SK-N-SH (cell line): Measurements from ENCODE around the gene MYH3. TPM values are rescaled to one million over a fixed set of nuclear protein-coding genes. Genes with fewer than 3 reads are reported as not detected.

Experiments used
- CTCF ChIA-PET: fragments of 300-600, 350-600 bp; formaldehyde crosslinking; extraction: SDS; loops from one replicate; lab custom pipeline; 2021; lab: Yijun Ruan, JAX
- POLR2A ChIA-PET: fragments of 350-600 bp; sonication (Branson Sonifier 250); formaldehyde crosslinking; extraction: SDS; loops from one replicate; lab custom pipeline; 2020; ENCODE audit warnings: antibody characterized with exemption, inconsistent platforms; lab: Yijun Ruan, JAX
- DNase-seq: peaks from one replicate; pipeline ENCODE4 v3.0.0; 2012
- H2AFZ ChIP-seq: fragments of 200-600 bp; sonication (generic); 2 replicates; pipeline ENCODE4 v1.8.1; 2016; ENCODE audit warnings: antibody characterized with exemption, mild to moderate bottlenecking, low read depth
- H3F3A ChIP-seq: fragments of 200-600 bp; sonication (generic); replicated peaks from 2 replicates; pipeline ENCODE3; 2016; ENCODE audit warnings: antibody characterized with exemption, mild to moderate bottlenecking; ENCODE audit not compliant: insufficient read depth
- H3K27ac ChIP-seq, 2 experiments: fragments of 200-500 bp in 1 of 2; fragments of 200-600 bp in 1 of 2; sonication (Bioruptor generic) in 1 of 2; sonication (generic), shearing (Covaris generic) in 1 of 2; 2 replicates each; pipeline versions ENCODE4 v1.5.1 to v1.6.1; 2014 to 2016; ENCODE audit warnings: low read depth in 2 of 2, inconsistent platforms in 1 of 2, low read length in 1 of 2, mild to moderate bottlenecking in 1 of 2, mixed read lengths in 1 of 2
- H3K27me3 ChIP-seq: fragments of 200-600 bp; sonication (generic), shearing (Covaris generic); 2 replicates; pipeline ENCODE4 v1.6.1; 2016; ENCODE audit warnings: mixed run types; ENCODE audit not compliant: insufficient read depth
- H3K36me3 ChIP-seq, 2 experiments: fragments of 200-500 bp in 1 of 2; fragments of 200-600 bp in 1 of 2; sonication (Bioruptor generic) in 1 of 2; sonication (generic) in 1 of 2; replicated peaks in 1 of 2; 2 replicates each; pipeline versions ENCODE3 to v1.5.1; 2014 to 2016; ENCODE audit warnings: low read length in 1 of 2, mild to moderate bottlenecking in 1 of 2; ENCODE audit not compliant: insufficient read depth in 2 of 2, control insufficient read depth in 1 of 2
- H3K4me1 ChIP-seq, 2 experiments: fragments of 200-500 bp in 1 of 2; fragments of 200-600 bp in 1 of 2; sonication (Bioruptor generic) in 1 of 2; sonication (generic), shearing (Covaris generic) in 1 of 2; 2 replicates each; pipeline versions ENCODE4 v1.5.1 to v1.6.1; 2014 to 2016; ENCODE audit warnings: low read depth in 1 of 2, low read length in 1 of 2, mixed run types in 1 of 2; ENCODE audit not compliant: insufficient read depth in 2 of 2, control insufficient read depth in 1 of 2
- H3K4me2 ChIP-seq: fragments of 200-600 bp; sonication (generic), shearing (Covaris generic); 2 replicates; pipeline ENCODE4 v1.6.1; 2017; ENCODE audit warnings: mixed run types
- H3K4me3 ChIP-seq, 2 experiments: fragments of 200-500 bp in 1 of 2; fragments of 200-600 bp in 1 of 2; sonication (Bioruptor generic) in 1 of 2; sonication (generic), shearing (Covaris generic) in 1 of 2; 2 replicates each; pipeline versions ENCODE4 v1.5.1 to v1.8.1; 2014 to 2016; ENCODE audit warnings: low read depth in 2 of 2, inconsistent platforms in 1 of 2, low read length in 1 of 2, mild to moderate bottlenecking in 1 of 2, mixed read lengths in 1 of 2, moderate library complexity in 1 of 2
- H3K79me2 ChIP-seq: fragments of 200-600 bp; sonication (generic); 2 replicates; pipeline ENCODE4 v1.8.1; 2017; ENCODE audit warnings: mild to moderate bottlenecking; ENCODE audit not compliant: insufficient read depth
- H3K9ac ChIP-seq: fragments of 200-600 bp; sonication (generic); 2 replicates; pipeline ENCODE4 v1.6.1; 2017; ENCODE audit warnings: mixed run types
- H3K9me2 ChIP-seq: fragments of 200-600 bp; sonication (generic); 2 replicates; pipeline ENCODE4 v1.6.1; 2017; ENCODE audit warnings: mixed run types
- H3K9me3 ChIP-seq: fragments of 200-600 bp; sonication (generic); 2 replicates; pipeline ENCODE4 v1.6.1; 2017; ENCODE audit warnings: mixed run types, mild to moderate bottlenecking, moderate library complexity
- H4K20me1 ChIP-seq: fragments of 200-600 bp; sonication (generic); 2 replicates; pipeline ENCODE4 v1.6.1; 2017; ENCODE audit warnings: mild to moderate bottlenecking, mixed run types; ENCODE audit not compliant: insufficient read depth
- ELF1 ChIP-seq: IDR thresholded peaks from 2 replicates; pipeline ENCODE4 v1.4.0; 2012
- EP300 ChIP-seq, 2 experiments: IDR thresholded peaks; 2 replicates each; pipeline versions ENCODE4 v1.4.0 to v1.6.1; 2012; ENCODE audit warnings: borderline replicate concordance in 1 of 2, low read depth in 1 of 2, low read length in 1 of 2
- EZH2phosphoT487 ChIP-seq: fragments of 200-600 bp; sonication (generic); IDR thresholded peaks from 2 replicates; pipeline ENCODE4 v1.6.1; 2017; ENCODE audit warnings: low read depth, mixed run types, mild to moderate bottlenecking, antibody characterized with exemption, moderate library complexity, borderline replicate concordance
- FOXM1 ChIP-seq: IDR thresholded peaks from 2 replicates; pipeline ENCODE4 v1.4.0; 2012; ENCODE audit warnings: low read depth, mild to moderate bottlenecking
- GATA2 ChIP-seq: sonication (generic); formaldehyde crosslinking; IDR thresholded peaks from 2 replicates; pipeline ENCODE4 v1.5.0; 2020; ENCODE audit warnings: mild to moderate bottlenecking, missing genetic modification reagents
- JUND ChIP-seq: IDR thresholded peaks from 2 replicates; pipeline ENCODE4 v1.4.0; 2012
- MAX ChIP-seq: IDR thresholded peaks from 2 replicates; pipeline ENCODE4 v1.4.0; 2012; ENCODE audit warnings: low read depth
- MXI1 ChIP-seq: IDR thresholded peaks from 2 replicates; pipeline ENCODE4 v1.6.1; 2012; ENCODE audit warnings: mild to moderate bottlenecking, low read depth, low read length, improper control_type of control experiment
- NFIC ChIP-seq: IDR thresholded peaks from 2 replicates; pipeline ENCODE4 v1.4.0; 2012; ENCODE audit warnings: borderline replicate concordance
- PBX3 ChIP-seq: IDR thresholded peaks from 2 replicates; pipeline ENCODE4; 2012
- RAD21 ChIP-seq: IDR thresholded peaks from 2 replicates; pipeline ENCODE4 v1.6.1; 2012; ENCODE audit warnings: mild to moderate bottlenecking, low read length
- RCOR1 ChIP-seq: fragments of 150-350 bp; IDR thresholded peaks from 2 replicates; pipeline ENCODE4 v1.6.1; 2017; ENCODE audit warnings: antibody characterized with exemption, low read length
- RFX5 ChIP-seq: IDR thresholded peaks from 2 replicates; pipeline ENCODE4 v1.6.1; 2012; ENCODE audit warnings: mild to moderate bottlenecking, improper control_type of control experiment, low read length
- RXRA ChIP-seq: IDR thresholded peaks from 2 replicates; pipeline ENCODE4 v1.4.0; 2012; ENCODE audit warnings: low read depth, mild to moderate bottlenecking, borderline replicate concordance
- USF2 ChIP-seq: fragments of 150-350 bp; IDR thresholded peaks from 2 replicates; pipeline ENCODE4 v1.6.1; 2017; ENCODE audit warnings: antibody characterized with exemption, low read length, low read depth, borderline replicate concordance
- WGBS: methylation state at CpG from one replicate; pipeline ENCODE4 v1.1.6; 2017; ENCODE audit warnings: low lambda C conversion rate; 5-methylcytosine and 5-hydroxymethylcytosine counted together
- polyA plus RNA-seq, 3 experiments: library from polyadenylated mRNA; depleted of rRNA; stranded (reverse); fragments of >200 nt; gene quantifications; 2 replicates each; pipeline ENCODE4 v1.2.3, GENCODE V29; 2012
- TF ChIP-seq, protein P1 (sequence below): IDR thresholded peaks from 2 replicates; pipeline ENCODE4 v1.4.0; 2012; ENCODE audit warnings: low read depth, borderline replicate concordance

Gene MYH3
- polyA plus RNA-seq, 1 of the 3 experiments (the other 2 are of a cell fraction): 2.7 TPM

GRCh38 chr17:10699856-10700255 is 42.7 kb upstream of the MYH3 start (continued):
- TF ChIP-seq, protein P1, sequence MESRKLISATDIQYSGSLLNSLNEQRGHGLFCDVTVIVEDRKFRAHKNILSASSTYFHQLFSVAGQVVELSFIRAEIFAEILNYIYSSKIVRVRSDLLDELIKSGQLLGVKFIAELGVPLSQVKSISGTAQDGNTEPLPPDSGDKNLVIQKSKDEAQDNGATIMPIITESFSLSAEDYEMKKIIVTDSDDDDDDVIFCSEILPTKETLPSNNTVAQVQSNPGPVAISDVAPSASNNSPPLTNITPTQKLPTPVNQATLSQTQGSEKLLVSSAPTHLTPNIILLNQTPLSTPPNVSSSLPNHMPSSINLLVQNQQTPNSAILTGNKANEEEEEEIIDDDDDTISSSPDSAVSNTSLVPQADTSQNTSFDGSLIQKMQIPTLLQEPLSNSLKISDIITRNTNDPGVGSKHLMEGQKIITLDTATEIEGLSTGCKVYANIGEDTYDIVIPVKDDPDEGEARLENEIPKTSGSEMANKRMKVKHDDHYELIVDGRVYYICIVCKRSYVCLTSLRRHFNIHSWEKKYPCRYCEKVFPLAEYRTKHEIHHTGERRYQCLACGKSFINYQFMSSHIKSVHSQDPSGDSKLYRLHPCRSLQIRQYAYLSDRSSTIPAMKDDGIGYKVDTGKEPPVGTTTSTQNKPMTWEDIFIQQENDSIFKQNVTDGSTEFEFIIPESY: no peak
- TF ChIP-seq RFX5: no peak
- no peak for TF ChIP-seq NFIC
- TF ChIP-seq RCOR1: no peak
- no peak for TF ChIP-seq EZH2phosphoT487

DNA sequence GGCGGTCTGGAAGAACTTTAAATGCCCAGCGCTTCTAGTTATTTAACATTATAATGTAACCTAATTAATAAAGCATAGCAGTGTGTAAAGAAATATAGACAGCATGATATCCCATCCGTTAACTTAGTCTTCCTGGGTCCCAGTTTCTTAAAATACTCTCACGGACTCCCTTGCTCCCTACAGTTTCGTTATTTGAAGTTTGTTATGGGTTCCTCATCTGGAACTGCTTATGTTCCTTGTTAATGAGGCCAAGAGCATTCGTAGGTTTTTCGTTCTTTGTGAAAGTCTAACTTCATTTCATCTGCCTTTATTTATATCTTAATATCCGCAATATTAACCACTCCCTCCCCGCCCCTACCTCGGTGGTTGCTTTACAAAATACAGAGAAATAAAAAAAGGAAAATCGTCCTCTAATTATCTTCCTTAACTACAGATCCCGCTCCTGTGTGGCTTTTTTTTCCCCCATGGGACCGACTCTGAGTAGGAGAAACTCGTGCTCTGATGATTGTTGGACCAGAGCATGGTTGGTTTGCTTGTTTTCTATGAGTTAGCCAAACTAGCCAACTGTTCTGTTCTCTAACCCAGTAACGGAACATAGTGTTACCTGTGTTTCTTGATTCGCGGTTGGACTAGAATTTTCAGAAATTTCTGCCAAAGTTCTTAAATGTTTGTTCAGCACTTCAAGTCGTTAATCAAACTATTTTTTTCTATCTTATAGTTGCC is 41.1 kb upstream of the MYH3 start:
- H3K4me2 ChIP-seq: peak overlapping the region; percentile 76
- H3K9me2 ChIP-seq: no peaks in the 10 kb centered on the region
- TF ChIP-seq EP300 (IDR thresholded peaks at IDR 0.05; ENCODE audit: borderline replicate concordance in 1 of 2, low read depth in 1 of 2, low read length in 1 of 2) (no peak), ELF1 (no peak), RXRA (no peak), MXI1 (peak; percentile 60), PBX3 (no peak), USF2 (no peak), JUND (no peak), RAD21 (no peak), GATA2 (no peak), MAX (0 out of 2 replicates have a peak, but pooled peaks have one; percentile 9), FOXM1 (no peak)
- TF ChIP-seq, protein P1: no peak
- peak overlapping the region; percentile 93 to 94 for H3K27ac ChIP-seq
- 8% methylated on average over 18 of the region's 18 CpGs for WGBS
- H3K27me3 ChIP-seq: no peaks in the 10 kb centered on the region
- ChIA-PET POLR2A (no interaction called here), CTCF (interaction anchor here (1.7 kb wide), 1 partner anchor 84 kb away, joined by 5 read pairs; no protein-coding TSS in a partner anchor)
- H3K79me2 ChIP-seq: peaks cover 87% of the 10 kb centered on the region
- peaks cover 9% of the 10 kb centered on the region; the same call in 1 of the 2 replicates for H4K20me1 ChIP-seq
- peak; percentile 30 for DNase-seq
- peaks cover 7% of the 10 kb centered on the region for H3F3A ChIP-seq
- peak overlapping the region; percentile 90 for H2AFZ ChIP-seq
- peaks cover 22 to 25% of the 10 kb centered on the region in 2 experiments for H3K36me3 ChIP-seq
- peak overlapping the region; percentile 76 to 99 for H3K4me3 ChIP-seq
- peaks cover 7 to 11% of the 10 kb centered on the region in 2 experiments; a peak in 3 of 4 replicates for H3K4me1 ChIP-seq
- H3K9ac ChIP-seq: peak overlapping the region; percentile 85
- no peaks in the 10 kb centered on the region for H3K9me3 ChIP-seq
